GM12878 (cell line): ENCODE data around the gene SORT1. TPM values are rescaled to one million over a fixed set of nuclear protein-coding genes. Genes with fewer than 3 reads are reported as not detected.

Source experiments
- ATAC-seq: fragments of 200-7000 bp; cut with Tn5 transposase; 3 replicates; pipeline ENCODE4 v1.9.1; 2020; ENCODE audit warnings: mild to moderate bottlenecking, moderate library complexity
- BruUV-seq: library from RNA; stranded (reverse); fragments of 400-500 nt; replicated peaks from 2 replicates; lab custom pipeline; 2021; lab: Mats Ljungman, UMichigan
- CTCF ChIA-PET: fragments of 300-600 bp; sonication (Branson Sonifier 250); formaldehyde crosslinking; extraction: SDS; loops from one replicate; lab custom pipeline; 2021; ENCODE audit warnings: inconsistent platforms; lab: Yijun Ruan, JAX
- POLR2A ChIA-PET: fragments of 350-600 bp; formaldehyde crosslinking; extraction: SDS; loops from one replicate; lab custom pipeline; 2021; ENCODE audit warnings: inconsistent platforms; lab: Charles Lee
- RAD21 ChIA-PET: fragments of 300-600 bp; sonication (Branson Sonifier 250); formaldehyde crosslinking; loops from one replicate; lab custom pipeline; 2023; ENCODE audit warnings: antibody characterized with exemption; ENCODE audit not compliant: unreplicated experiment; lab: Charles Lee
- SMC1A ChIA-PET: fragments of 300-600 bp; sonication (Branson Sonifier 250); formaldehyde crosslinking; loops from one replicate; lab custom pipeline; 2023; ENCODE audit not compliant: unreplicated experiment, uncharacterized antibody; lab: Charles Lee
- DNase-seq: peaks from one replicate; pipeline ENCODE4 v3.0.0-alpha.2; 2011; ENCODE audit warnings: low read depth, low spot score
- FAIRE-seq: peaks from 3 replicates; lab custom pipeline; 2011; peaks lifted over from hg19 to GRCh38; lab: Jason Lieb, UNC
- H2AFZ ChIP-seq: 2 replicates; pipeline ENCODE4 v1.6.0; 2011; ENCODE audit warnings: low read depth, low read length, control low read depth; ENCODE audit not compliant: control insufficient read depth
- H3K27ac ChIP-seq: 2 replicates; pipeline ENCODE4 v1.5.1; 2011; ENCODE audit warnings: control low read depth; ENCODE audit not compliant: control insufficient read depth, insufficient read depth
- H3K27me3 ChIP-seq, 2 experiments: replicated peaks in 1 of 2; 2 replicates each; pipeline versions ENCODE4 v1.6.0 to v1.6.1; 2011; ENCODE audit warnings: low read length in 1 of 2; ENCODE audit not compliant: control insufficient read depth in 2 of 2, insufficient read depth in 2 of 2
- H3K36me3 ChIP-seq, 2 experiments: 2 replicates each; pipeline ENCODE4 v1.5.1; 2011; ENCODE audit warnings: low read length in 1 of 2; ENCODE audit not compliant: control insufficient read depth in 2 of 2, insufficient read depth in 2 of 2
- H3K4me1 ChIP-seq: 2 replicates; pipeline ENCODE4 v1.6.1; 2011; ENCODE audit warnings: mild to moderate bottlenecking, low read length, moderate library complexity, mixed read lengths; ENCODE audit not compliant: control insufficient read depth, insufficient read depth
- H3K4me2 ChIP-seq: 2 replicates; pipeline ENCODE4 v1.6.0; 2011; ENCODE audit warnings: control low read depth; ENCODE audit not compliant: control insufficient read depth, insufficient read depth
- H3K4me3 ChIP-seq: fragments of 200-600 bp; sonication (generic); 2 replicates; pipeline ENCODE4 v1.5.1; 2016
- H3K79me2 ChIP-seq: 2 replicates; pipeline ENCODE4 v1.6.0; 2011; ENCODE audit warnings: low read length; ENCODE audit not compliant: control insufficient read depth, insufficient read depth
- H3K9ac ChIP-seq: 2 replicates; pipeline ENCODE4 v1.8.0; 2011; ENCODE audit warnings: low read length, control low read depth, mixed read lengths; ENCODE audit not compliant: control insufficient read depth, insufficient read depth
- H3K9me3 ChIP-seq: replicated peaks from 3 replicates; pipeline ENCODE4 v1.5.1; 2011; ENCODE audit warnings: mild to moderate bottlenecking, low read length; ENCODE audit not compliant: control insufficient read depth, insufficient read depth
- H4K20me1 ChIP-seq: 2 replicates; pipeline ENCODE4 v1.6.0; 2011; ENCODE audit not compliant: control insufficient read depth, insufficient read depth
- BACH1 ChIP-seq: fragments of 450-650 bp; IDR thresholded peaks from 2 replicates; pipeline ENCODE4 v1.6.1; 2017; ENCODE audit warnings: mild to moderate bottlenecking, borderline replicate concordance
- NFYB ChIP-seq: IDR thresholded peaks from 2 replicates; pipeline ENCODE4 v1.6.1; 2011; ENCODE audit warnings: low read depth, mild to moderate bottlenecking, low read length, improper control_type of control experiment, moderate library complexity; ENCODE audit not compliant: insufficient read depth
- RBBP5 ChIP-seq: fragments of 200-600 bp; sonication (generic); conservative IDR thresholded peaks from 2 replicates; pipeline ENCODE4 v1.6.1; 2016
- RELA ChIP-seq: fragments of 450-650 bp; IDR thresholded peaks from 2 replicates; pipeline ENCODE4 v1.8.0; 2014; ENCODE audit warnings: borderline replicate concordance; ENCODE audit not compliant: partially characterized antibody
- WGBS: methylation state at CpG from one replicate; pipeline ENCODE4 v1.1.6; 2016; ENCODE audit warnings: low lambda C conversion rate; ENCODE audit not compliant: insufficient replicate concordance, insufficient coverage; ENCODE audit errors: missing lambda C conversion rate; 5-methylcytosine and 5-hydroxymethylcytosine counted together
- in situ Hi-C: fragments of 300-500 bp; cut with MboI; formaldehyde crosslinking; loops from 9 replicates; pipeline ENCODE4 v1.14.3; 2018; ENCODE audit warnings: mixed read lengths
- intact Hi-C: fragments of 100-400 bp; cut with micrococcal nuclease; formaldehyde crosslinking; loops from one replicate; pipeline ENCODE4 v1.14.2; 2022; ENCODE audit not compliant: unreplicated experiment
- polyA plus RNA-seq, 11 experiments: library from polyadenylated mRNA; depleted of rRNA in 4 of 11; unstranded in 6 of 11; stranded (reverse) in 5 of 11; fragments of >200 nt; fragmentation: Nextera tagmentation in 4 of 11; fragmentation: Illumina TruSeq in 1 of 11; extraction: Ambion mirVana in 4 of 11; extraction: Trizol in 1 of 11; gene quantifications; 1 replicate in 1 of 11; 2 replicates in 10 of 11; pipeline versions ENCODE4 v1.2.1 to v1.2.3, GENCODE V29; 2011 to 2016; ENCODE audit warnings: inconsistent platforms in 2 of 11, missing spikeins in 2 of 11, low read depth in 1 of 11
- total RNA-seq, 4 experiments: library from RNA; depleted of rRNA in 3 of 4; stranded (reverse); fragments of >200 nt in 3 of 4; fragmentation: Illumina TruSeq in 1 of 4; extraction: Trizol in 1 of 4; gene quantifications; 2 replicates each; pipeline versions ENCODE4 v1.2.1 to v1.2.3, GENCODE V29; 2013 to 2021
- TF ChIP-seq, protein P1 (sequence below): fragments of 150-350 bp; IDR thresholded peaks from 2 replicates; pipeline ENCODE4 v1.6.1; 2014; ENCODE audit warnings: mild to moderate bottlenecking, low read depth, low read length
- TF ChIP-seq, protein P2 (sequence below): IDR thresholded peaks from 2 replicates; pipeline ENCODE4 v1.6.1; 2012; ENCODE audit warnings: low read length, inconsistent platforms
- TF ChIP-seq, protein P3 (sequence below): fragments of 450-650 bp; IDR thresholded peaks from 2 replicates; pipeline ENCODE4 v1.6.1; 2016; ENCODE audit warnings: mild to moderate bottlenecking

SORT1 gene
- total and polyA plus RNA-seq, 10 of the 15 experiments (the other 5 are each of a cell fraction or from before 2014, with no cell fraction given) = 0.06 to 1.9 (median 0.33) TPM; not detected in 1

DNA sequence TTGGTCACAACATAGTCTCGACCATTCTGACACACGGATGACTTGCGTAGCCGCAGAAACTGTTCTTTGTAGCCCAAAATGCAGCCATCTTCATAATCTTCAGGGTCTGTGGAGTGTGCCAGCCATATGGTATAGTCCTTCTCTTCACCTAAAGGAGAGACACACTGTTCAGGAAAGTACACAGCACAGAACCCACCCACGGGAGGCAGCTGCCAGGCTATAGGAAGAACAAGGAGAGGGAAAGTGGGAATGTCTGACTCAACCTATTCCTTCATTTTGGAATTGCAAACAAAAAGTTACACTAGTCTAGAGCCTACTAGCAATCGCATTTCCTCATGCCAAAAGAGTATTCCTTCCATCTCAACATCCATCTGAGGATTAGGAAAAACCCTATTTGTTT is 74.7 kb downstream of the SORT1 start (continued):
- TF ChIP-seq, protein P1, sequence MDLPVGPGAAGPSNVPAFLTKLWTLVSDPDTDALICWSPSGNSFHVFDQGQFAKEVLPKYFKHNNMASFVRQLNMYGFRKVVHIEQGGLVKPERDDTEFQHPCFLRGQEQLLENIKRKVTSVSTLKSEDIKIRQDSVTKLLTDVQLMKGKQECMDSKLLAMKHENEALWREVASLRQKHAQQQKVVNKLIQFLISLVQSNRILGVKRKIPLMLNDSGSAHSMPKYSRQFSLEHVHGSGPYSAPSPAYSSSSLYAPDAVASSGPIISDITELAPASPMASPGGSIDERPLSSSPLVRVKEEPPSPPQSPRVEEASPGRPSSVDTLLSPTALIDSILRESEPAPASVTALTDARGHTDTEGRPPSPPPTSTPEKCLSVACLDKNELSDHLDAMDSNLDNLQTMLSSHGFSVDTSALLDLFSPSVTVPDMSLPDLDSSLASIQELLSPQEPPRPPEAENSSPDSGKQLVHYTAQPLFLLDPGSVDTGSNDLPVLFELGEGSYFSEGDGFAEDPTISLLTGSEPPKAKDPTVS = no peak
- TF ChIP-seq, protein P2, sequence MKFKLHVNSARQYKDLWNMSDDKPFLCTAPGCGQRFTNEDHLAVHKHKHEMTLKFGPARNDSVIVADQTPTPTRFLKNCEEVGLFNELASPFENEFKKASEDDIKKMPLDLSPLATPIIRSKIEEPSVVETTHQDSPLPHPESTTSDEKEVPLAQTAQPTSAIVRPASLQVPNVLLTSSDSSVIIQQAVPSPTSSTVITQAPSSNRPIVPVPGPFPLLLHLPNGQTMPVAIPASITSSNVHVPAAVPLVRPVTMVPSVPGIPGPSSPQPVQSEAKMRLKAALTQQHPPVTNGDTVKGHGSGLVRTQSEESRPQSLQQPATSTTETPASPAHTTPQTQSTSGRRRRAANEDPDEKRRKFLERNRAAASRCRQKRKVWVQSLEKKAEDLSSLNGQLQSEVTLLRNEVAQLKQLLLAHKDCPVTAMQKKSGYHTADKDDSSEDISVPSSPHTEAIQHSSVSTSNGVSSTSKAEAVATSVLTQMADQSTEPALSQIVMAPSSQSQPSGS = no peak

DNA sequence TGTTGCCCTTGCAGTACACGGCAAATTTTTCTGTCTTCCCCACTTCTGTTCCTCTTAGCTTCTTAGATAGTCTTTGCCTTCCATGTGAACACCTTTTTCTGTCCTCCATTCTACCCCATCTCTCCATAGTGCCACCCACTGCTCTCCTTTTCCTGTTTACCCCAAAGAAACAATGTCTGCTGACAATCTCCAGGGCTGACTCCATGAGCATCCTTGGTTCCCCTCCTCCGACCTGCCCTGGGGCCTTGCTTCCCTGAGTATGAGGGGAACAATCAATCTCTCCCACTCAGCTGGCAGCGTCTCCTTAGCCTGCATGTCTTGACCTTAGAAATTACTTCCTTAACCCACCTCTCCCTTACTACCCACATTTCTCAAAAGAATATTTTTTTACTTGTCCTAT is 78.6 kb downstream of the SORT1 start:
- no peak for ATAC-seq
- no peak for FAIRE-seq
- in situ Hi-C loops (no loop called here), intact Hi-C loops (no loop called here)
- H3K36me3 ChIP-seq = no peaks in the 10 kb centered on the region
- no peaks in the 10 kb centered on the region for H3K4me1 ChIP-seq
- H3K9ac ChIP-seq = no peak overlapping the region
- POLR2A ChIA-PET = no interaction called here
- DNase-seq = no peak
- TF ChIP-seq RELA = no peak
- TF ChIP-seq BACH1 = no peak
- TF ChIP-seq RBBP5 = no peak
- no peak for TF ChIP-seq NFYB
- TF ChIP-seq, protein P3, sequence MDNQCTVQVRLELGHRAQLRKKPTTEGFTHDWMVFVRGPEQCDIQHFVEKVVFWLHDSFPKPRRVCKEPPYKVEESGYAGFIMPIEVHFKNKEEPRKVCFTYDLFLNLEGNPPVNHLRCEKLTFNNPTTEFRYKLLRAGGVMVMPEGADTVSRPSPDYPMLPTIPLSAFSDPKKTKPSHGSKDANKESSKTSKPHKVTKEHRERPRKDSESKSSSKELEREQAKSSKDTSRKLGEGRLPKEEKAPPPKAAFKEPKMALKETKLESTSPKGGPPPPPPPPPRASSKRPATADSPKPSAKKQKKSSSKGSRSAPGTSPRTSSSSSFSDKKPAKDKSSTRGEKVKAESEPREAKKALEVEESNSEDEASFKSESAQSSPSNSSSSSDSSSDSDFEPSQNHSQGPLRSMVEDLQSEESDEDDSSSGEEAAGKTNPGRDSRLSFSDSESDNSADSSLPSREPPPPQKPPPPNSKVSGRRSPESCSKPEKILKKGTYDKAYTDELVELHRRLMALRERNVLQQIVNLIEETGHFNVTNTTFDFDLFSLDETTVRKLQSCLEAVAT = no peak
- RAD21 ChIA-PET = no interaction called here
- no TSS peak for BruUV-seq
- no peak overlapping the region for H3K4me3 ChIP-seq
- no peaks in the 10 kb centered on the region for H4K20me1 ChIP-seq
- no peaks in the 10 kb centered on the region; a peak in 1 of 4 replicates for H3K27me3 ChIP-seq
- H3K4me2 ChIP-seq = no peak overlapping the region
- H3K27ac ChIP-seq = no peak overlapping the region
- H2AFZ ChIP-seq = no peak overlapping the region
- CTCF ChIA-PET = interaction anchor here (2.1 kb wide), 1 partner anchor 213 kb away, joined by 5 read pairs; no protein-coding TSS in a partner anchor
- WGBS = 72% methylated on average over 3 of the region's 3 CpGs
- SMC1A ChIA-PET = no interaction called here
- H3K79me2 ChIP-seq = no peaks in the 10 kb centered on the region
- no peaks in the 10 kb centered on the region for H3K9me3 ChIP-seq
